NCI-H2107 treated with DMSO at 0.1 percent for 48 hours (cell line): ENCODE measurements around the gene RNPS1.
A peak's percentile ranks its signal among the peaks of the same experiment; 100 is the strongest.

ENCODE experiments used
- DNase-seq: peaks from one replicate; lab custom pipeline; 2025; ENCODE audit not compliant: unreplicated experiment; lab: John Stamatoyannopoulos, UW

RNPS1 gene

DNA sequence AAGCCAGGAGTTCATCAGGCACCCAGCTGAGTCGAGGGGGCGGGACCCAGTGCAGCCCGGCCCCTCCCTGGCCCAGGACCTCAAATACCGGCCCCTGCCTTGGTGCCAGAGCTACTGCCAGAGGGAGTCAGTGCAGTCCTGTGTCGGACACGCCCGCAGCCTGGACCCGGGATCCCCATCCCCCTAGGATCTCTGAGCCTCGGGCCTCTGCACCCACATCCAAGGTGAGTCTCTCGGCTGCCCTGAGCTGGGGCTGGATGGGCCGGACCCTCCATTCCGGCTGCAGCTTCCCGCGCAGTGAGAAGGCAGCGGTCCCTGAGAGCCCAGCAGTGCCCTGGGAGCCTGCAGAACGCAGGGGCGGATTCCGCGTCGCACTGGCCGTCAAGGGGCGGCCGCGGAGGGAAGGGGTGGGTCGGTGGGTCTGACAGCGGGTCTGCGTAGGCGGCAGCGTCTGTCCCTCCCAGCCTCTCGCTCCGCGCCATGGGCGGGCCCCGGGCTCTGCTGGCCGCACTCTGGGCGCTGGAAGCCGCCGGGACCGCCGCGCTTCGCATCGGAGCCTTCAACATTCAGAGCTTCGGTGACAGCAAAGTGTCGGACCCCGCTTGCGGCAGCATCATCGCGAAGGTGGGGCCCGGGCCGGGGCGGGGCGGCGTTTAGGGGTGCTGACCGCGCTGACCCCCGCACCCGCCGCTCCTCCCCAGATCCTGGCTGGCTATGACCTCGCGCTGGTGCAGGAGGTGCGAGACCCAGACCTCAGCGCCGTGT is 31.4 kb downstream of the RNPS1 start, which contains the start of gene DNASE1L2:
TSS of gene DNASE1L2 (plus strand) at position 108 of the 765 bp plus-strand sequence. CDS start at position 481, 373 bp downstream.
- DNase-seq = no peak

DNA sequence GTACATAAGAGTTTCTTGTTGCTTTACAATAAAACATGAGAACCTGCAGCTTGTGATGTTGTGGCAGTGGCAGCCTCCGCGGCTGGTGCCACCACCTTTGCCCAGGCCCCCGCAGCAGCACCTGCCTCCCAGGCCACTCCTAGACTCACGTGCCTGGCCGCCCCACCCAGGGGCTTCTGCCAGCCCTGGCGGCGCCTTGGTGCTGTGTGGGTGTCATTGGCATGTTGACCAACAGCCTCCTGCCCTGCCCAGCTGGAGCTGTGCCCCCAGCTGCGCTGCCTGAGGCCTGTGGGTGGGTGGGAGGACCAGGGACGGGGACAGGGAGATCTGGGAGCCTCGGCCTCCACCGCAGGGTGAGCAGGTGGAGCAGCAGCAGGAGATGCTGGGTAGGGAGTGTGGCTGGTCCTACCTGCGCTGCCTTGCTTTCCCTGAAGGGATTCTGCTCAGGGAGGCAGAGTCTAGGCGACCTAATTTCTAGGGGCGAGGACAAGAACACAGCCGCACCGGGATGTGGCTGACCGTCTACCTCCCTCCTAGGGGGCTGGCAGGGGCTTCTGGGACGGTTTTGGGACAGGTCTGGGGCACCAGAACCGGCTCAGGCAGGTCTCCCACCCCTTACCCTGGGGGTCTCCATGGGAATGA is 32.1 kb downstream of the RNPS1 start:
- DNase-seq = no peak

DNA sequence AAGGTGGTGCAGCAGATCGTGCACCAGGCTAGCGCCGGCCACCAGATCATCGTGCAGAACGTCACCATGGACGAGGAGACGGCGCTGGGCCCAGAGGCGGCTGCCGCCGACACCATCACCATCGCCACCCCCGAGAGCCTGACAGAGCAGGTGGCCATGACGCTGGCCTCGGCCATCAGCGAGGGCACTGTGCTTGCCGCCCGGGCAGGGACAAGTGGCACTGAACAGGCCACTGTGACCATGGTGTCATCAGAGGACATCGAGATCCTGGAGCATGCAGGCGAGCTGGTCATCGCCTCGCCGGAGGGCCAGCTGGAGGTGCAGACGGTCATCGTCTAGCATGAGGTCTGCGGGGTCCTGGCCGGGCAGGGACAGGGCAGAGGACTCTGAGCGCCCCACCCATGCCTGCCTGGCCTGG is 32.7 kb downstream of the RNPS1 start:
- DNase-seq = no peak

DNA sequence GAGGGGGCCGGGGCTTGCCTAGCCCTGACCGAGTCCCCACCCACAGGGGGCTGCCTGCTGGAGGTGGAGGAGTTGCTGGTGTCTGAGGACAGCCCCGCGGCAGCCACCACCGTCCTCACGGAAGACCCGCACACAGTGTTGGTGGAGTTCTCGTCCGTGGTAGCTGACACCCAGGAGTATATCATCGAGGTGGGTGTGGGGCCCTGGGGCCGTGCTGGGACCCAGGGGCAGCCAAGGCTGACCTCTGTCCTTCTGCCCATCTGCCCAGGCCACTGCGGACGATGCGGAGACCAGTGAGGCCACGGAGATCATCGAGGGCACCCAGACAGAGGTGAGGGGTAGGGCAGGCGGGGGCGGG is 33.1 kb downstream of the RNPS1 start:
- DNase-seq = no peak

DNA sequence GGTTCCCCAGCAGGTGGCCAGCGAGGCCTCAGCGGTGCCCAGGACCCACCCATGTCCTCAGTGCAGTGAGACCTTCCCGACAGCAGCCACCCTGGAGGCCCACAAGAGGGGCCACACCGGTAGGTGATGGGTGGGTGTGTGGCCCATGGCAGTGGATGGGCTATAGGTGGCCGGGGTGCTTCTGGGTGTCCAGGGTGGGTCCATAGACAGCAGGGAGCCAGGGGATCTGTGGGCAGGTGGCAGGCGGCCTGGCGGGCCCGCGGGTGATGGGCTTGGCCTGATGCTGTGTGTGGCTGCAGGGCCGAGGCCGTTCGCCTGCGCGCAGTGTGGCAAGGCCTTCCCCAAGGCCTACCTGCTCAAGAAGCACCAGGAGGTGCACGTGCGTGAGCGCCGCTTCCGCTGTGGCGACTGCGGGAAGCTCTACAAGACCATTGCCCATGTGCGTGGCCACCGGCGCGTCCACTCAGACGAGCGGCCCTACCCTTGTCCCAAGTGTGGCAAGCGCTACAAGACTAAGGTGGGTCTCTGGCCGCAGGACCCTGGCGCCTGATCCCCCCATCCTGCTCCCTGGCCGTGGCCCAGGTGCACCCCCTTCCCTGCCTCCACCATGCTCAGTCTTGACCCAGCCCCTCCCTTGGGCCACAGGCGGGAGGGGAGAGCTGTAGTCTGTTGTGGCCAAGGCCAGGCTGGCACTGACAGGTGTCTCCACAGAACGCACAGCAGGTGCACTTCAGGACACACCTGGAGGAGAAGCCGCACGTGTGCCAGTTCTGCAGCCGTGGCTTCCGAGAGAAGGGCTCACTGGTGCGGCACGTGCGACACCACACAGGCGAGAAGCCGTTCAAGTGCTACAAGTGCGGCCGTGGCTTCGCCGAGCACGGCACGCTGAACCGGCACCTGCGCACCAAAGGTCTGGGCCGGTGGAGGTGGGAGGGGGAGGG is 33.8 kb downstream of the RNPS1 start:
- DNase-seq = peak; percentile 78

DNA sequence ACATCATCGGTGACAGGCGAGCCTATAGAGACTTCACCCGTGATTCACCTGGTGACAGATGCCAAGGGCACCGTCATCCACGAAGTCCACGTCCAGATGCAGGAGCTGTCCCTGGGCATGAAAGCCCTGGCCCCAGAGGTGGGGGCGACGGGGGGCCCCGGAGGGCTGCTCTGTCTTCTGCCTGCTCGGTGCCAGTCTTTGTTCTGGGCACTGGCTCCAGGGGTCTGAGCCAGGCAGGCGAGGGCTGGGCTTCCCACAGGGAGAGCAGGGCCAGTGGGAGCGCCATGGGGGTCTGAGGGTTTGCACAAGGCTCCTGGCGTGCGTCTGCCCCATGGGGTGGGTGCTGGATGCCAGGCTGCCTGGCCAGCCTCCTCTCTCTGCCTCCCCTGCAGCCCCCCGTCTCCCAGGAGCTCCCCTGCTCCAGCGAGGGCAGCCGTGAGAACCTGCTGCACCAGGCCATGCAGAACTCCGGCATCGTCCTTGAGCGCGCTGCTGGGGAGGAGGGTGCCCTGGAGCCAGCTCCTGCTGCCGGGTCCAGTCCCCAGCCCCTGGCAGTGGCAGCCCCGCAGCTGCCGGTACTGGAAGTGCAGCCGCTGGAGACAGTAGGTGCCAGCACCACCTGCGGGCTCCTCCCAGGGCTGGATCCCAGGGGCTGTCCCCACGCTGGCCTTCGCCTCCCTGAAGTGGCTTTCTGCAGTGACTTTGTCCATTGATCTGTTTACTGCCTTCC is 34.7 kb downstream of the RNPS1 start:
- DNase-seq = peak; percentile 21

DNA sequence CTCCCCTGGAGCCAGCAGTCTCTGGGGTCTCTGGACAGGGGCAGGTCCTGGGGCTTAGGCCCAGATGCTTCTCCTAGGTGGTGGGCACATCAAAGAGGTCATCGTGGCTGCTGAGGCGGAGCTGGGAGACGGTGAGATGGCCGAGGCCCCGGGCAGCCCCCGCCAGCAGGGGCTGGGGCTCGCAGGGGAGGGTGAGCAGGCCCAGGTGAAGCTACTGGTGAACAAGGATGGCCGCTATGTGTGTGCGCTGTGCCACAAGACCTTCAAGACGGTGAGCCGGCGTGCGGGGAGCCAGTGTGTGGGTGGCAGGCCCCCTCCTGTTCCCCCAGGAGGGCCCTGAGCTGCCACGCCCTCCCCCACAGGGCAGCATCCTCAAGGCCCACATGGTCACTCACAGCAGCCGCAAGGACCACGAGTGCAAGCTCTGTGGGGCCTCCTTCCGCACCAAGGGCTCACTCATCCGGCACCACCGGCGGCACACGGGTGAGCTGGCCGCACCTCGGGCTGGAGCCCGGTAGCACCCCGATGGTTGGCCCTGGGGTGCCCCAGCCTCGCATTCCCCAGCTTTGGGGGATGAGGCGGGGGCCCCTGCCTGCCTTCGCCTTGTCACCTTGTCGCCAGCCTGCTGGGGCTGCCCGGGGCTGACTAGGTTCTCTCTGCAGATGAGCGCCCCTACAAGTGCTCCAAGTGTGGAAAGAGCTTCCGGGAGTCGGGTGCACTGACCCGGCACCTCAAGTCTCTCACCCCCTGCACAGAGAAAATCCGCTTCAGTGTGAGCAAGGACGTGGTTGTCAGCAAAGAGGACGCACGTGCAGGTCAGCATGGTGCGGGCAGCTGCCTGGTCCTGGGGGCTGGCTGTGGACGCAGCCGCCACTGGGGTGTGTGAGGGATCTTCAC is 35.6 kb downstream of the RNPS1 start:
- no peak for DNase-seq

DNA sequence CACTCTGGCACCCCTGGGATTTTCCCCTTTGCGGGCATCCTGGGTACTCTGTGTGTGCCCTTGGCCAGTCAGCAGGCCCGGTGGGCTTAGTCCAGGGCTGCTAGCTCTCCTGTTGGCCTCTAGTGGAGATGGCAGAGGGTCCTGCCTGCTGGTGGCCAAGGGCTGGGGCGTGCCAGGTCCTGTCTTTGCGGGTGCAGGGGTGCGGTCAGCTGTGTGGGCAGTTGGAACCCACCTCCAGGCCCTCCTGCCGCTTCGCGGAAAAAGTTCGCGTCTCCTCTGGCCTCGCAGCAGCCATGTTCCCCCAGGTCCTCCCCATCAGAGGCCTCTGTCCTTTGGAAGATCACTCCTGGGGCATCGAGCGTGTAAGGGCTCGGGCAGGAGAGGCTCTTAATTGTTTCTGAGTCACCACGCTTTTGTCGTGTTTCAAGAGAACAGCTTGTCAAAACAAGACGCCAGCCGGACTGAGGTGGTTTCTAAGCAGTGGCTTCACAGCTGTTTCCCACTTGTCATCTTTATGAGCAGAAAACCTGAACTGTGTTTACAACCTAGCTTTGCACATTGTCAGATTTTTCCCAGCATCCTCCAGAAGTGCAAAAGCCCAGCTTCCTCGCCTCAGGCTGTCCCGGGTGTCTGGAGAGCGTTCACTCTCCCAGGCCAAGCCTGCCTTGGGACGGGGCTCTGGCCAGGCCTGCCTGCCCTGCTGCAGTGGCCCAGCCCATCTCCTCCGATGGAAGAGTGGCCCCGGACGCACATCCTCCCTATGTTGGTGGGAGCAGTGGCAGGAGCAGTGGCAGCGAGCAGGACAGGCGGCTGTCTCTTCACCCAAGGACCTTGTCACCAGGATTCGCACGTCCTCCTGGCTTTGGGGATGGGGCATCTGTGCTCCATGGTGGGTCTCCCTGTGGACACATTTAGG is 36.7 kb downstream of the RNPS1 start:
- DNase-seq = peak; percentile 68

DNA sequence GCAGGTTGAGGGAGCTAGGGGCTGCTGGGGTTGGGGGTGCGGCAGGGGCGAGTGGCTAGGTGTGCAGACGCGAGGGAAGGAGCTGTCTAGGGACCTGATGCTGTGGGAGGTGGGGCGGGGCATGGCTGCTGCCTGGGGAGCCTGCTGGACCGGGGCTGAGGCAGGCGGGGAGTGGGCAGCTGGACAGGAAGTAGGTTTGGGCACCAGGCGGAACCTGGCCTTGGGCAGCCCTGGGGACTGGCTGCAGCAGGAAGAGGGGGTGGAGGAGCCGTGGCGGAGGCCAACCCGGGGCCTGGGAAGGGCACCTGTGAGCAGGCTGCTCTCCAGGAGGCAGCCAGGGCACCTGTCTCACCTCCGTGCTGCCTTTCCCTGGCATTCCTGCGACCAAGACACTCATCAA is 37.5 kb downstream of the RNPS1 start:
- no peak for DNase-seq

DNA sequence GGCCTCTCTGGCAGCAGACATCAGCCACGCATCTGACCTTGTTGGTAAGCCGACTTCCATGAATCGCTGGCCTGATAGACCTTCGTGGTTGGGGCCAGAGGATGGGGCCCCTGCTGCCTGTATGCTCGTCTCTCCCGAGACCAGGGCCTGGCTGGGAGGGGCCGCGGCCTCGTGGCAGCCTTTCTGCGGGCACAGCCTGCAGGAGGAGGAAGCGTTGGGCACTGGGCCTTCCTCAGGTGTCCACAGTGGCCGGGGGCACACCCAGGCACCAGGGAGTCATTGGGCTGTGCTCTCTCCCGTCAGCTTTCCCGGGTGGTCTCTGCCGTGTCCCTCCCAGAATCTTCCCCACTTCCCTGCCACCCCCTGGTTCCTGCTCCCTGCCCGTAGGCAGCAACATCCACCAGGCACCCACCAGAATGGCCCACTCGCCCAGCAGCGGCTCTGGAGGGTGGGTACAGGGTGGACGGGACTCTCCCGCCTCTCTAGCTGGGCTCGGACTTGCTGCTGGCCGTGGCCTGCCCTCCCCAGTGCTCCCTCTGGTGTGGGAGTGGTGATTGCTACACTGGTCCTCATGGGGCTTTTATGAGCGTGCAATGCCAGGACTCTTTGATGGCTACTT is 38.2 kb downstream of the RNPS1 start:
- no peak for DNase-seq

DNA sequence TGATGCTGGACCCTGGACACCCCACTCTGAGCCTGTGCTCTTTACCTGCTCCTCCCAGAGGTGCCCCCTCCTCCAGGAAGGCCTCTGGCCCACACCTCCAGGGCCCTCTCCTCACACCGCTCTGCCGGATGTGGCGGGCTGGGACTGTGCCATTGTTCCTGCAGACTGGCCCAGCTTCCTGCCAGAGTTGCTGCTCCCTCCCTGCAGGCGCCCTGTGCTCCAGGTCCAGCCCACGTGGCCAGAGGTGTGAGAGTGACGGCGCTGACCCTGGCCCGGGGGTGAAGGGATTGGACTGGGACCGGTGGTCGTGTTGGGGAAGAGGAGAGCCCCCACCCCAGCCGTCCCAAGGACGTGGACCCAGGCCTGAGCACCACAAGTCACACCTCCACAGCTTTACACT is 38.8 kb downstream of the RNPS1 start:
- no peak for DNase-seq

DNA sequence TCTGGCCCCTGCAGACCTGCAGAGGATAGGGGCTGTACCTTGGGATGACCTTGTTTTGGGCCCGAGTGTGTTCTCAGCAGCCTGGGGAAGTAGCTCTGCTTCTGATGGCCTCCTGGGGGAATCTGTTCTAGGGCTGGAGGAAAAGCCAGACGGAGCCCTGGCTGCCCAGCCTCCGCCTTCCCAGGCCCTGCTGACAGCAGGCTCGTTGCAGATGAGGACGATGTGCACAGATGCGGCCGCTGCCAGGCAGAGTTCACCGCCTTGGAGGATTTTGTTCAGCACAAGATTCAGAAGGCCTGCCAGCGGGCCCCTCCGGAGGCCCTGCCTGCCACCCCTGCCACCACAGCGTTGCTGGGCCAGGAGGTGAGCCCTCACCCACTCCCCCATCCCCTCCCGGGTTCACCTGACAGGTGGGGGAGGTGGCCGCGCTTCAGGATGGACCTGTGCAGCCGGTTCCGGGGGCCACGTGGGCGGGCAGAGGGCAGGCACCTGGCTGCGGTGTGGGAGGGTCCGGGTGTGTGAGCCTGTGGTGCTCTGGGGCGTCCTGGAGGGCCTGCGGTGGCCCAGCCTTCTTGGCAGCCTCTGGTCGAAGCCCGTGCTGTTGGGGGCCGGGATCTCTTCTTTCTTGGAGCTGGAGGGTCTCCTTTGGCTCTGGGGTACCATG is 39.6 kb downstream of the RNPS1 start:
- DNase-seq = no peak

DNA sequence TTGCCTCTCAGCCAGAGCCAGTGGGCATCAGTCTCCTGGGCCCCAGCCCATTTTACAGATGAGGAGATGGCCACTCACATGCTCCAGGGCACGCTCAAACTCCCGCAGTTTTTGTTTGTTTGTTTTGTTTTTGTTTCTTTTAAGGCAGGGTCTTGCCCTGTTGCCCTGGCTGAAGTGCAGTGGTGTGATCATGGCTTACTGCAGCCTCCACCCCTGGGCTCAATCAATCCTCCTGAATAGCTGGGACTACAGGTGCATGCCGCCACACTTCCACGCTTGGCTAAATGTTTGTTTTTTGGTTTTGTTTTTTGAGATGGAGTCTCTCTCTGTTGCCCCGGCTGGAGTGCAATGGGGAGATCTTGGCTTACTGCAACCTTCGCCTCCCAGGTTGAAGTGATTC is 41.0 kb downstream of the RNPS1 start:
- no peak for DNase-seq

DNA sequence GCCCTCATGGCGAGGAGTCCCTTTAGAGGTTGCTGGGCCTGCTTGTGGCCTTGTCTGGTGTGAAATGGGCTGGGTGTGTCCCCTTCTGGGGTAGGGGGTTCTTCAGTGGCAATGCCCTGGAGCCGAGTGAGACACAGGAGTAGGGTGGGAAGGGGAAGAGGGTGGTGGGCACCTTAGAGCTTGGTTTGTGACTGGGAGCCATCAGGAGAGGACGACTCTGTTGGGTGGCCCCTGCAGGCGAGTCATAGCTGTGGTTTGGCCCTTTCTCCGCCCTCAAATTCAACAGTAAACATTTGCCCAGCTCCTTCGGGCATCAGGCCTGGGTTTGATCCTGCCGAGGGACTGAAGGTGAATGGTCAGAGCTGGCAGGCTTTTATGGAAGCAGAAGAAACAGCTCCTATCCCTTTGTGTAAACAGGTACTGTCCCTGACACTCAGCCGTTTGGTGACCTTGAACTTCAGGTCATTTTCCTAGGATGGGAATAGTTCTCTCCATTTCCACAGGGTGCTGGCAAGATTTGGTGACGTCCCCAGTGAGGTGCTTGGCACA is 41.6 kb downstream of the RNPS1 start:
- DNase-seq = no peak

DNA sequence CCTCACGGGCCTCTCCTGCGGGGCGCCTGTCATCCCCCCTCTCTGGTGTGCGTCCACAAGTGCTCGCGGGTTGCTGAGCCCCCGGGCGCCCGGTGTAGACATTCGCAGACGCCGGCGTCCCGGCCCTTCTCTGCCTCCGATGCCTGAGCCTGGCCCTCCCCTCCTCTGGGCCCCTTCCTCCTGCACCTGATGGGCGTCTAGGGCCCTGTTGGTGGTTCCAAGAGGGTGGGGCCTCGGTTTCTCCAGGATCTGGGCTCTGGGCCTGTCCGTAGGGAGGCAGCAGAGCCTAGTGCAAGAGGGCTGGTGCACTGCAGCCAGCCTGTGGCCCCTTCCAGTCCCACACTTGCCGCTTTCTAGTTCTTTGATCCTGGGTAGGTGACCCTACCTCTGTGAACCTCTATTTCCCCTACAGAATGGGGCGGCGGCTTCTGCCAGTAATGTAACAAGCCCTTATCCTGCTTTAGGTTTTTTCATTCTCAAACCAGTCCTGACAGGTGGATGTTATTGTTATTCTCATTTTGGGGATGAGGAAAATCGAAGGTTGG is 43.9 kb downstream of the RNPS1 start:
- DNase-seq = no peak

DNA sequence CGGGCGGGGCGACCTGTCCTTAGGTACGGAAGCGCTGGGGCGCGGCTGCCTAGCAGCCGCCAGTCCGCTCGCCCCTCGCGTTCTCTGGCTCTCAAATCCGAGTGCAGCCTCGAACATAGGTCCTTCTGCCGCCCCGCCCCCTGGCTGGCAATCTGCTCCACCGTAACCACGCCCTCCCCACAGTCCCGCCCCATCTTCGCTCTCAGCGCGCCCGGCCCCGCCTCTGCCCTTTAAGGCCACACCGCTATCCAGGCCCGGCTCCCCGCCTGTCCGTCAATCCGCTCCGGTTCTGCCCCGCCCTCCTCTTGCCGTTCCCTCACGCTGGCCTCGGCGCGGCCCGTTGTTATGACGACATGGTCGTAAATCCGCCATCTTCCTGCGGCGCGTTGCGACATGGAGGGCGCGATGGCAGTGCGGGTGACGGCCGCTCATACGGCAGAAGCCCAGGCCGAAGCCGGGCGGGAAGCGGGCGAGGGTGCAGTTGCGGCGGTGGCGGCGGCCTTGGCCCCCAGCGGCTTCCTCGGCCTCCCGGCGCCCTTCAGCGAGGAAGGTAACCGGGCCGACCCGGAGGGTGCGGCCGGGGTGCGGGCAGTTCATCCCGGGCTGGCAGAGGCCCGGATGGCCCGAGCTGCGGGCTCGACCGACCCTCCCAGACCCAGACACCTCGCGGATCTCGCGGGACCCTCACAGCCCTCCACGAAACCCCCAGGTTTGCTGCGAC is 44.5 kb downstream of the RNPS1 start, which contains the start of gene E4F1:
TSS of gene E4F1 (plus strand) at position 371 of the 721 bp plus-strand sequence. CDS start at position 394, 23 bp downstream.
- peak; percentile 96 for DNase-seq

DNA sequence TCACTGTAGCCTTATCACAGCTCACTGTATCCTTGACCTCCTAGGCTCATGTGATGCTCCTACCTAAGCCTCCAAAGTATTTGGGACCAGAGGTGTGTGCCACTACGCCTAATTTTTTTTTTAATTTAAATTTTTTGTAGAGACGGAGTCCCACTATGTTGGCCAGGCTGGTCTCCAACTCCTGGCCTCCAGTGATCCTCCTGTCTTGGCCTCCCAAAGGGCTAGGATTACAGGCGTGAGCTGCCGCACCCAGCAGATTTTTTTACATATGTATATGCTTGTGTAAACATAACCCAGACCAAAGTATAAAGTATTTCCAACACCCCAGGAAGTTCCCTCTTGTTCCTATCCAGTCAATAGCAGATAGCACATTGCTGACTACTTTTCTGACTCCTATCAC is 51.6 kb downstream of the RNPS1 start:
- no peak for DNase-seq
